ENCODE measurements around the gene SERGEF.
A peak's percentile ranks its signal among the peaks of the same experiment; 100 is the strongest.
"Not testable (repeated sequence)": the region's sequence is repeated elsewhere in the genome, so short reads cannot be mapped to it uniquely, and the experiment has no call there.

SERGEF gene

GRCh38 chr11:17875891-17876290 is 137.0 kb downstream of the SERGEF start:
- no peak overlapping the region for H3K27ac ChIP-seq
- TF ChIP-seq CTCF (conservative IDR thresholded peaks at IDR 0.05) (no peak), ZFX (IDR thresholded peaks at IDR 0.05) (no peak)

- no peak overlapping the region for H3K27ac ChIP-seq
Measured at GRCh38 chr11:17873586-17873985, 139.3 kb downstream of the SERGEF start.

GRCh38 chr11:17868398-17868797 is 144.4 kb downstream of the SERGEF start:
- H3K27ac ChIP-seq: not testable (repeated sequence)

More at GRCh38 chr11:17873586-17873985, 139.3 kb downstream of the SERGEF start:
- TF ChIP-seq ZFX (IDR thresholded peaks at IDR 0.05): no peak
- TF ChIP-seq CTCF (conservative IDR thresholded peaks at IDR 0.05): no peak

GRCh38 chr11:17867341-17867740 is 145.5 kb downstream of the SERGEF start:
- TF ChIP-seq CTCF (conservative IDR thresholded peaks at IDR 0.05) (no peak), ZFX (IDR thresholded peaks at IDR 0.05) (no peak)
- H3K27ac ChIP-seq: no peak overlapping the region

- H3K27ac ChIP-seq: no peak overlapping the region
- TF ChIP-seq CTCF (conservative IDR thresholded peaks at IDR 0.05) (no peak), ZFX (IDR thresholded peaks at IDR 0.05) (no peak)
Measured at GRCh38 chr11:17865765-17866428, 146.9 kb downstream of the SERGEF start.

GRCh38 chr11:17864478-17864941 is 148.3 kb downstream of the SERGEF start:
- TF ChIP-seq CTCF (conservative IDR thresholded peaks at IDR 0.05): peak; percentile 87
- TF ChIP-seq ZFX (IDR thresholded peaks at IDR 0.05): no peak
- H3K27ac ChIP-seq: no peak overlapping the region

- no peak overlapping the region for H3K27ac ChIP-seq
- TF ChIP-seq CTCF (conservative IDR thresholded peaks at IDR 0.05) (no peak), ZFX (IDR thresholded peaks at IDR 0.05) (no peak)
Measured at GRCh38 chr11:17861036-17861755, 151.7 kb downstream of the SERGEF start.
